Superior temporal gyrus (tissue), 1 donor: ENCODE data around the gene PCDHGC4.
A peak's percentile ranks its signal among the peaks of the same experiment; 100 is the strongest.

Experiments used
- DNase-seq: peaks from one replicate; pipeline ENCODE4 v3.0.0-alpha.2; 2016; ENCODE audit errors: extremely low spot score

Gene PCDHGC4

DNA sequence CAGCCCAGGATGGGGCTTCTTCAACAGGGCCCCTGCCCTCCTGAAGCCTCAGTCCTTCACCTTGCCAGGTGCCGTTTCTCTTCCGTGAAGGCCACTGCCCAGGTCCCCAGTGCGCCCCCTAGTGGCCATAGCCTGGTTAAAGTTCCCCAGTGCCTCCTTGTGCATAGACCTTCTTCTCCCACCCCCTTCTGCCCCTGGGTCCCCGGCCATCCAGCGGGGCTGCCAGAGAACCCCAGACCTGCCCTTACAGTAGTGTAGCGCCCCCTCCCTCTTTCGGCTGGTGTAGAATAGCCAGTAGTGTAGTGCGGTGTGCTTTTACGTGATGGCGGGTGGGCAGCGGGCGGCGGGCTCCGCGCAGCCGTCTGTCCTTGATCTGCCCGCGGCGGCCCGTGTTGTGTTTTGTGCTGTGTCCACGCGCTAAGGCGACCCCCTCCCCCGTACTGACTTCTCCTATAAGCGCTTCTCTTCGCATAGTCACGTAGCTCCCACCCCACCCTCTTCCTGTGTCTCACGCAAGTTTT is 27.6 kb downstream of the PCDHGC4 start:
- no peak for DNase-seq

DNA sequence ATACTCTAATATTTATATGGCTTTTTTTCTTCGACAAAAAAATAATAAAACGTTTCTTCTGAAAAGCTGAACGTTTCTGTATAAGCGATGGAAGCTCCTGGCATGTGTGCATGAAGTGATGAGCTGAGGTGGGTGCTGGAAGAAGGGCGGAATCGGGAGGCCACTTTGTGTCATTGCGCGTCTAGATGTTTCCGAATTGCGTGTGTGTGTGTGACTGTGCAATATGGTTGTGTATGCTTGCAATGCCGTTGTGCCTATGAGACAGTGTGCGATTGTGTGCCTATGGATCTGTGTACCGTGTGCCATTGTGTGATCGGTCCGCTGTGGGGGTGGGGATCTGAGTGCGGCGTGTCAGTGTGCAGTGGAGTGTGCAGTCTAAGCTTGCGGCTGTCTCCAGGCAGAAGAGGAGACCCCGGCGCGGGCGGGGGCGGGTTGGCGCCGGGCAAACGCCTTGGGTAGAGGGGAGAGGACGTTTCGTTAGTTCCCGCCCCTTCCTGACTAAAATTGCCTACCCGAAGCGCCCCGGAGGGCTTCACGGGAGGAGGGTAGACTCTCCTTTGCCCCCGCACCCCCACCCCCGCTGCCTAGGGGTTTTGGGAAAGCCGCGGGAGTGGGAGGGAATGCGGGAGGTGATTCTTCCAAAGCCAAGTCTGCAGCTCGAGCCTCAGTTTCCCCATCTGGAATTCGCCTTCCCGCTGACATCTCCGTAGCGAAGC is 28.2 kb downstream of the PCDHGC4 start:
- DNase-seq, result no peak

DNA sequence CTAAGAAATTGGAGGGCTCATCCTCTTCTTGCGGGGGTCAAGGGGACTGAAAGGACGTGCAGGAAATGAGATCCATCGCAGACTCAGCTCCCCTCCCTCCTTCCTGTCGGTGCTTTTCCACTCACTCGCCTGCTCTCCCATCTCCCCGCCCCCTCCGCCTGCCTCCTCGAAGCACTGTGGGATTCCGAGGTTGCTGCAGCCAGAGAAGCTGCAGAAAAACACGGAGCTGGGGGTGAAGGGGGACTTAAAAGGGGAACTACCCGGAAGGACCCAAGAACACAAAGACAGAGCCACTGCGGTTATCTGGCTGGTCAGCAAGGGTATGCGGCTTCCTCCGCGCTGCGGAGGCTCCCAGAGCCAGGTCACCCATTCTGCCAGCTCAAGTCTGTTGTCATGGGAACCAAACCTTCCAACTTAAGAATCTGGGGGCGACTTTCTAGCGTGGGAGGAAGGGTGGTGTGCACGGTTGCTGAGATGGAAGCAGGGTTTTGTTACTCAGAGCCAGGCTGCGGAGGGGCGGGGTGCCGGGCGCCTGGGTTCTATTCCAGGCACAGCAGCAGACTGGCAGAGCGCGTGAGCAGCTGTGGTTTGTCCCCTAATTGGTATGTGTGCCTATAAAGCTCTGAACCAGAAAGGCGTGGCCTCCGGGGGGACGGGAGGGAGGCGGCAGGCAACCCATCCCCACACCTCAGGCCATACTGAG is 28.9 kb downstream of the PCDHGC4 start:
- DNase-seq, result no peak

DNA sequence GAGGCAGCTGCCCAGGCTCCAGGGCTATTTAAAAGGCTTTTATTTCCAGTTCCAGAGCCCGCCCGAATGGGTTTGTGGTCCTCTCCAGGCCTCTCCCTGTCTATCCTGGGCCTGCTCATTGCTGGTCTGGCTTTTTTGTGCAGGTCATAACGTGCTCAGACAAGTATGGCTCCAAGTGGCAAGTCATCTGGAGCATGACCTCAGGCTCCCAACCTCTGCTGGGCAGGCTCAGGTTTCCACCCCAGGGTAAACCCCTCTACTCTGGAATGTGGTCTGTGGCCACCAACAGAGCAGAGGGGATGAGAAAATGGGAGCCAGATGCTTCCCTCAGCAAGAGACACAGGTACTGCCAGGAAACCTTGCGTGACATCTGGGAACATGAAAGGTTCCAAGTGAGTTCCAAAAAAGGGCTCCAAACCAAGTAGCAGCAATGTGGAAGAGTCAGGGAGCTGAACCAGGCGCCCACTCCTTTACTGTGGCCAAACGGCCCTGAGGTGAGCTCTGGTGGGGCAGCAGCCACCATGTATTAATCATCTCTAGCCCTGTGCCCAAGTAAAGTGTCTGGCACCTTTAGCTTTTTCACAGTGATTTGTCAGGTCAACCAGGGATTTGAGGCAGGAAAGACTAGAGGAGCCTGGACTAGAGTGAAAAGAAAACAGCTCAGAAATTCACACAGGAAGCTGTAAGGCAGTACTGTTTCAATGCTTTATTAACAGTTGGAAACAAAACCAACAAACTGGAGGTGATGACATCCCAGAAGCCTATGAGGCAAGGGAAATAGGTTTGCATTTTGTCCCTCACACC is 29.7 kb downstream of the PCDHGC4 start:
- DNase-seq, result no peak

DNA sequence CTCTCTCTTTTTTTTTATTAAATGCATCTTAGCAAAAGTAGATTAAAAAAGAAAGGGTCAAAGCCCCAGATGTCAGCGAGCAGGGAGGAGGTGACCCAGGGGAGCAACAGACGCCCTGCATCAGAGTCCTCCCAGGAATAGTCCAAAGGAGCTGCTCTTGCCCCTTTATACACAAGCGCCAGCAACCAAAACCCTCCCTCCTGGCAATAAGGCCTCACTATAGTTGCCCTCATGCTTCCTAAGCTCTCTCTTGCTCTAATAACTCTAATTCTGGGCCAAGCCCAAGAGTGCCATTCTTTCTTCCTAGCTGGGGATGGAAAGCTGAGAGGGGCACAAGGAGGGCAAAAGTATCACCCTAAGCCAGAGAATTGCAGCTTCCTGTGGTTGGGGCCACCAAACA is 30.3 kb downstream of the PCDHGC4 start:
- DNase-seq, result no peak

DNA sequence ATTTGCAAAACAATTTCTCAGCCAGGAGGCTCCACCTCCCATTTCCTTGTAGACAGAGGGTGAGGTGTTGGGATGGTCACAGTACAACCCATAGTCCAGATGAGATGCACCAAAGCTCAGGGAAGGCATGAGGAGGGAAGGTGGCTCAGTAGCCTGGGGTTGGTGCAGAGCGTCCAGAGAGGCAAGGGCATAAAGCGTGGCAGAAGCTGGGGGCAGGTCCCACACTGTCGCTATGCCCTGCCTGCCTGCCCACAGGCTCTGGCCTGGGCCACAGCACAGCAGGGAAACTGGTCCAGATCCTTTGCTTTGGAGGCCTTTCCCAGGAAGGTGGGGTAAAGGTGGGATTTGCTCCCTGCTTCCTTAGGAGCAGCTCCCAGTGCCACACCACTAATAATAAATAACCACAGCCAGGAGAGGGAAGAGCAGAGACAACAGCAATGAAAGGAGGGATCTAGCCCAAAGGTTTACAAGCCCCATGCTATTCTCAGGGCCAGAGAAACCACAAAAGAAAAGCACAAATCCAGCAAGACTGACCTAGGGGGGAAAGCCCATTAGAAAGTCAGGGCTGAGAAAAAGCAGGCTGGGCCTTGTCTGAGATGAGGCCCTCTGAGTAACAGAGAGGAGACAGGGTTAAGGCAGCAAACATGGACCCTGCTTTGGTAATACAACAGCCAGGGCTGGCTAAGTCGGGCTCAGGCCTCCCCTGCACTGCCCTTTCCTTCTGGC is 31.3 kb downstream of the PCDHGC4 start:
- DNase-seq, result no peak

DNA sequence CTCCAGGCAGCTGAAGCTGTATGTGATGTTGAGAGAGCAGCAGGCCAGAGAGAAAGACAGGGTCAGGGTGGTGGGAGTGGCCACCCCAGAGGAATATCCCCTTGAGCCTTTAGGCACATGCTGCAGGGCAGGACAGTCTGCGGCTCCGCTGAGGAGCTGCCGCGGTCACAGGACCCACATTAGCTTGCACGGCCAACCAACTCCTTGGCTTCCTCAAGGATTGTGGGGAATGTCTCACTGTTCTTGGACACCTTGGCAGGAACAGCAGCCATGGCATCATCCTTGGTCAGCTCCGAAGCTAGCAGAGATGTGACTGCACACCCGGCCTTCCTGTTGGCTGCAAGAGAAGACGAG is 31.8 kb downstream of the PCDHGC4 start:
- no peak for DNase-seq

DNA sequence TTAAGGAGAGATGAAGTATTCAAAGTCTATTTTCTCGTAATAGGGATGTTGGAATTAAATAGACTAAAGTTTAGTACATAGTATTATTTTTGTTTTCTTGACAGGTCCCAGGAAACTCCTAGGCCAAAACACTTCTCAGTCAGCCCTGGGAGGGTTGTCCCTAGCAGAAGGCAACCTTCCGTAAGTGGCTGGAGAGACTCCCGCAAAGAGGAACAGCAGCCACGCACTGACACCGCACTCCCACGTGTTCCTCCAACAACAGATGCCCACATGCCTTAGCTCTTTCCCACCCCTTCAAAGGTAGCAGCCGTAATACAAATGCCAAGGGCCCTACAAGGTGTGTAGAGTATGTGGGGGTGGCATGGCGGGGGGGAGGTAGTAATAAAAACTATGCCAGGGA is 32.5 kb downstream of the PCDHGC4 start:
- DNase-seq, result no peak

DNA sequence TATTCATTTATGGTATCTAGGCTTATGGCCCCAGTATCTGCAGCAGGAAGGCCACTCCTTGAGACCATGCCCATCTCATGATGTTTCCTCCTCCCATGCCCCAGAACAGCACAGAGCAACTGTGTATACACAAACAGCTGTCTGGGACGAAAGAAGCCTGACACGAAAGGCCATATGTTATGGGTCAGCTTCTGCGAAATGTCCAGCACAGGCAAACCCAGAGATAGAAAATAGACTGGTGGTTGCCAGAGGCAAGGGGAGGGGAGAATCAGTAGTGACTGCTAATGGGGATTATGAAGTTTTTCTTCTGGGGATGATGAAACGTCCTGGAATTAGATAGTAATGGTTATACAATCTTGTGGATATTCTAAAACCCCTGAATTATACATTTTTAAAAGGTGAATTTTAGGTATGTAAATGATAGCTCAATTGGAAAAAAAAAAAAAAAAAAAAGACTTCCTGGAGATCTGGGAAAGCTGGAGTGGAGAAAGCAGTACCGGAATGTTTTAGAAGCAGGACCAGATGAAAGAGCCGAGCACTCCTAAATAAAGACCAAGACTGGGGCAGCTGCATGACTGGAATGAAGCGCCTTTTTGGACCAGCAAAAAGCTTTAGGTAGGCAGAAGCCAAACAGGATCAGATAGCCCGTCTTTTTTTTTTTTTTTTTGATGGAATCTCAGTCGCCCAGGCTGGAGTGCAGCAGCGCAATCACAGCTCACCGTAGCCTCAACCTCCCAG is 33.2 kb downstream of the PCDHGC4 start:
- DNase-seq, result no peak

DNA sequence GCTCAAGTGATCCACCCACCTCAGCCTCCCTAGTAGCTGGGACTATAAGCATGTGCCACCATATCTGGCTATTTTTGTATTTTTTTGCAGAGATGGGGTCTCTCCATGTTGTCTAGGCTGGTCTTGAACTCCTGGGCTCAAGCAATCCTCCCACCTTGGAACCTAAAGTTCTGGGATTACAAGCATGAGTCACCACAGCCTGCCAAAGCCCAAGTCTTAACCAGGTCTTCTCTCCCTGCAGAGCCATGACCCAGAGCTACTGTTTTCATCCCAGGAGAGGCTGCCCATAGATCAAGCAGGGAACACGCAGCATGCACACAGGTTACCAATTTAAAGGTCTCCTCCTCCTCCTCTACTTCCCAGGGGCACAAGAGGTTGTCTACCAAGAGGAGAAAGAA is 33.8 kb downstream of the PCDHGC4 start:
- DNase-seq, result no peak

DNA sequence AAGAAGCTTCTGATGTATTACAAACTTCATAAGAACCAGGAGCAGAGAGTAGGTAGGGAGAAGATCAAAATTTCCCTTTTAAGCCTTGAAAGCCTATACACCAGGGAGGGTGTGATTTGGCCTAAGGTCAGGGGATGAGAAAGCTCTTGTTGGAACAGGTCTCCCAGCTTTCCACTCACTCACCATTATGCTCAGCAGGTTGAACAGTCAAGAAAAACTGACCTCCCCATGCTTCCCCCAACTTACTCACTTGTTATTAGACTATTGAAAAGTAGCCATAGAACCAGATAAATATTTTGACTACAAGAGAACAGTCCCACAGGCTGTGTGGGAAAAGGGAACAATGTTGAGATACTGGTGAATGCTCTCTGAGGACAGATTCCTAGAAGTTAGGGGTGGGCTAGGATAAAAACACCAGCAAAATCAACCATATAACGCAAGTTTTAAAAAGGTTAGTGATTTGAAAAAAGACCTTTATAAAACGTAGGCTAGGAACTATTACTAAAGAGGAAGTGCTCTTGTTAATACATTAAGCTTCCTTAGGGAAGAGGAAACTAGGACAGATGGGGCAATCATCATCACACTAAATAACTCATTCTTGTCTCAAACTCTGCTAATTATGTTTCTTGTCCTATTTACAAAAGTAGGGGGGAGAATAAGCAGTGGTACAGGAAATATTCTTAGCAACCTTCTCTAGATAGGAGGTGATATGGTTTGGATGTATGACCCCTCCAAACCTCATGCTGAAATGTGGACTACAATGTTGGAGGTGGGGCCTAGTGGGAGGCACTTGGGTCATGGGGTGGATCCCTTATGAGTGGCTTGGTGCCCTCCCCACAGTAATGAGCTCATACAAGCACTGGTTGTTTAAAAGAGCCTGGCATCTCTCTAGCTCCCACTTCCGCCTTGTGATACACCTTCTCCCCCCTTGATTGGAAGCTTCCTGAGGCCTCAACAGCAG is 35.1 kb downstream of the PCDHGC4 start:
- no peak for DNase-seq

DNA sequence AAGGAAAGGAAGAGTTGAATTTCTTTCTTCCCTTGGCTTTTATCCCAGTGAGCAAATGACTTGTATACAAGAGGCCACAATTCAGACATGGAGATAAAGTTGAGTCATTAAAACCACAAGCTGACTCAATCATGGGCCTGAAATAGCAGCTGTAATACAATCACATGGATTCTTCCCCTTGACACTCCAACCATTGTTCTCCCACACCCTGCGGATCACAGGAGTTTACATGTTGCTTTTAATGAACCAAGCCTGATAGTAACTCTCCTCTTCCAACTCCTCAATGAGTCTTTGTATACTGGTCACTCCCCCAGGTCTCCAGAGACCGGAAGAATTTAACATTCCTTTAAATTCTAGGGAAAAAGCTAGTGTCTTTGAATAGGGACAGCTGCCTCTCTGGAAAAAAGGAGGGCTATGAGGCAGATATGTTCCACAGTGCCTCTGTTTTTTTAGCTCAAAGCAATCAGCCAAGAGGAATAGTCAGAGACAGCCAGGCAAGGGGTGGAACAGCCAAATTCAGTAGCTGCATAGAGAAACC is 36.5 kb downstream of the PCDHGC4 start:
- peak; percentile 94 for DNase-seq

DNA sequence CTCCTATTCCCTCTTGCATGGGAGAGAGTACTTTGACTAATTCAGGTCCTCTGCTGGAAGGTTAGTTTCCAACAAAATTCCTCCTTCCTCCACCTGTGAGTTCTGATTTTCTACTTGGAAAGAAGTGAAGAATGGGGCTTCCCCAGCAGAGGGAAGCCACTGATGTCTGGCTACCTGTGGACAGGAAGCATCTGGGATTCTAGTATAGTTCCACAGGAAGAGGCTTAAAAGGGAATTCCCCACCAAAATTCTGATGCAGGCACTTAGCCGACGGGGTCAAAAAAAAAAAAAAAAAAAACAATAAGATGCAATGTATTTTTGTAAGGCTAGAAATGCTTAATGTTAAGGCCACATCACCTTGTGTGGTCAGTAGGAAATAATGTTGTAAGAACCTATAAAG is 37.5 kb downstream of the PCDHGC4 start:
- no peak for DNase-seq

DNA sequence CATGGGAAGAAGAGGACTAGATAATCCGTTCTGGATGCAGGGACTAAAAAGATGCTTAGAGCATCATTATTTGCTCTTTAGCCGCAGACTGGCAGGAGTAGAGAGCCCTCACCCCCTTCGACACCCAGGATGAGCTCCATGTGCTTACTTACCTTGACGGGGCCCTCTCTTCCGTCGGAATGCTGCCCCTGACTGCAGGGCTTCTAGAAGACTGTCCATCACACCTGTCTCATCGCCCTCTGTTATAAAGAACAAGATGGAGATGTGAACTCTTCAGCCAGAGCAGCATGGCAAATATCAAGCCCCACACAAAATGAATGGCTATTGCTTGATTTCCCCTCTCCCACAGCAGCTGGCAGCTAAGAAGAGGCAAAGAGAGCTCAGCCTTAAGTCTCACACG is 39.2 kb downstream of the PCDHGC4 start:
- peak; percentile 15 for DNase-seq

DNA sequence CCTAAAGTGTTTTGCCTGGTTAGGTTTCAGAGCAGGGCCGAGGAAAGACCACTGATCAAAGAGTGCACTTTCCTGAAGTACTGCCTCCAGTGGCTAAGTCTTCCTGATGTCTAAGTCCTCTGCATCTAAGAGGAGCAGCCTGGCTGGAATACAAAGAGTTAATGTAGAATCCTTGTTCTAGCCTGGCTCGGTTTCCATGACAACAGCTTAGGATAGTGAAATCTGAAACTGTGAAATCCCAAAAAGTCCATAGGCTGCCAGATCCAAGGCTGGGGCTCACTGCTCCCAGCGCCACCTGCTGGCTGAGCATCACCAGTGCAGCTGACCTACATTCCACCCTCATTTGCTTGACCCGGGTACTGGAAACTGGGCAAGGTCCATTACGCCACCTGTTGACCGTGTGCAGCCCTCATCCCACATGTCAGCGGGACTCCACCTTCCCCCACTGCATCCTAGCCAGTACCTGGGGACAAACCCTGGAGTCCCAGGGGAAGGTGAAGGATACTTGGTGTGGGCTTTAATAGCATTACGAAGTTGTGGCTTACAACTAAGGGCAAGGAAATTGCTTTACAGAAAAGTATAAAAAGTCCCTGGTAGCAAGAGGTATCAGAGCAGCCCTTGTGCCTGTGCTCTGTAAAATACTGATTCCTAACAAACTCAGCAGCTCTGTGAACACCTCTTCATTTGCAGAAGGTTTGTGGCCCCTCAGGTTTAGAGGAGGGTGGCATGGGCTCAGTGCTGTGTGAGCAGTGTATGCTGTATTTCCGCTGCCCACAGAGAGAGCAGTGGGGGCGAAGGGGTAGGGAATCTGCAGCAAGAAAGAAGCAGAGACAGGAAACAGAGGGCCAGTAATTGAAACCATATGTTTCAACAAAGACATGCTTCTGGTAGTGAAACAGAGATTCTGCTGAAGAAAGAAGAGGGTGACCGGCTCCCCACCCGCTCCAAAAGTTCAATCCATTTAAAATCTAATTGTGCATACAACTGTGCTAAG is 40.1 kb downstream of the PCDHGC4 start:
- DNase-seq, result peak; percentile 94

DNA sequence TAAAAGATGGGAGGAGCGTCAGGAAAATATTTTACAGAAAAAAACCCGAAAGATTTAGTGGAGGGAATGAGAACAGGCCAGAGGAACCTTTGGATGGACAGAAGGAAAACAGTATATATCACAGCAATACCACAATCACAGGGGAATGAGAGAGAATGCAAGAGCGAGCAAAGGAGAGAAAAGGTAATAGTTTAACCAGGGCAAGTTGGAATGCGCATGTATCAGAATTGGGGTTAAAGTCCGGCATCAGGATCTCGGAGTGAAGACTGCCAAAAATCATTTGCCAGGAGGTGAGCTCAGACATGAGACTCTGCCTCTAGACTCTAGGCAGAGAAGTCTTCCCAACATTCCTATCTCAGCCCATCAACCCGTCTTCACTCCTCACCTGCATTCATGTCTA is 40.8 kb downstream of the PCDHGC4 start:
- no peak for DNase-seq

DNA sequence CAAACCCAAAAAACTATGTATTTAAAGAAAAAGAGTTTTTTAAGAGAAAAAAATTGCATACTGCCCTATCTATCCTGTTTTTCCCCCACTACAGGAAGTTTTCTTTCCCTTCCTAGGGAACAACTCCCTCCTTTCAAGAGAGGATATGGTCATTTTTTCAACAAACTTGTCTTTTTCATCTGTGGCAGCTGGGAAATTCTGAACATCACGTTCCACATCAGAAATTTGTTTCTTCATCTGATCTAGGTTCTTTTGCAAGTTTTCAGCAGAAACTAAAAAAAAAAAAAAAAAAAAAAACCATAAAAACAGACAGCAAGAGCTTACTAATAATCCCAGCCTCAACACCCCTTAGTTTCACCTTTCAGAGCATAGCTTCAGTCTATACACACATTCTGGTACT is 42.6 kb downstream of the PCDHGC4 start:
- no peak for DNase-seq

DNA sequence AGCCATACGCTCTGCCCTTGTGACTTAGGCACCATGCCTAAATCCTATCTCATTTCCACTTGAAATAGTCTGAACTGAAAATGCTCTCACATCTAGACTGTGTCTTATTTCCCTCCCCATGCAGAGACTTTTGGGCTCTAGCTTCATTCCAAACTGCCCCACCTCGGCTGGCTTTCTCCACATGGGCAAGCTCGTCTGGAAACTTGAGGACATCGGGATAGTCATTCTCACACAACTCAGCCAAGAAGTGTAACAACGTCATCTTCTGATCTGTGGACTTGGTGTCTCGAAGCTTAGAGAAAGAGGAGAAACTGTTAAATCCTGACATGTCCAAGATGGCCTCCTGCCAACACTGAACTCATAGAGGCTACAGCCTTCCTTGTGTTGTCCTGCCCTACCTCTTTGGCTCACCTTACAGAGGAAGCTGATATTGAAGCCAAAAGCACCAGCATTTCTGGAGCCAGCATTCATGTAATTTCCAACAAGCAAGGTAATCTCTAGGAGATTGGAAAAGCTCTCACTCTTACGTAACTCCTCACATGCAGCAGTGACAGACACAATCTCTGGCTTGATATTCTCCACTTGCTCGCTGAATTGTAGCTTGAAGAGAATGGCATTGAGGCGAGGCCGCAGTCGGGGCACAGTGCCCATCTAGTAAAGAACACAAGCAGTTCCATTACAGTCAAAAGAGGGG is 43.6 kb downstream of the PCDHGC4 start:
- no peak for DNase-seq
